NB4 (cell line): ENCODE data around the gene FMC1.

Experiments used
- DNase-seq: peaks from one replicate; pipeline ENCODE4 v3.0.0; 2010; ENCODE audit warnings: low read depth
- H3K4me3 ChIP-seq: one replicate; pipeline ENCODE4 v1.5.1; 2011; ENCODE audit warnings: mild to moderate bottlenecking, low read depth, low read length, moderate library complexity
- CTCF ChIP-seq: IDR thresholded peaks from one replicate; pipeline ENCODE4 v1.5.1; 2012; ENCODE audit warnings: low read depth, low read length
- MAX ChIP-seq: IDR thresholded peaks from 2 replicates; pipeline ENCODE4 v1.6.1; 2011; ENCODE audit warnings: low read depth, low read length
- MYC ChIP-seq: IDR thresholded peaks from 2 replicates; pipeline ENCODE4 v1.6.1; 2011; ENCODE audit warnings: low read depth, low read length
- POLR2A ChIP-seq: IDR thresholded peaks from 2 replicates; pipeline ENCODE4 v1.6.1; 2011; ENCODE audit warnings: mild to moderate bottlenecking; ENCODE audit not compliant: insufficient read length; ENCODE audit errors: extremely low read depth

FMC1 gene

GRCh38 chr7:139359366-139360209 lies 18.5 kb downstream of the FMC1 start, which contains the start of gene LUC7L2:
TSS of gene LUC7L2 (plus strand) at chr7:139359894. CDS start at chr7:139360262, 368 bp downstream.
- H3K4me3 ChIP-seq, result peak within 1 kb of the TSS; percentile 83
- no peak for TF ChIP-seq CTCF
- 0 out of 2 replicates have a peak, but pooled peaks have one; percentile 61 for TF ChIP-seq MYC
- TF ChIP-seq MAX, result peak; percentile 69
- peak; percentile 98 for TF ChIP-seq POLR2A
- peak; percentile 100 for DNase-seq

- peak; percentile 99 for DNase-seq
- TF ChIP-seq MYC (peak; percentile 89), POLR2A (peak; percentile 46), CTCF (no peak), MAX (peak; percentile 91)
- peak overlapping the region; percentile 83 for H3K4me3 ChIP-seq
Measured at GRCh38 chr7:139360210-139360947, 19.2 kb downstream of the FMC1 start.

- DNase-seq, result no peak
- H3K4me3 ChIP-seq, result peak overlapping the region; percentile 83
- no peak for TF ChIP-seq MAX
Measured at GRCh38 chr7:139360948-139361307, 19.8 kb downstream of the FMC1 start.

GRCh38 chr7:139361523-139361922 lies 20.4 kb downstream of the FMC1 start:
- no peak for DNase-seq
- no peak for TF ChIP-seq MYC
- TF ChIP-seq CTCF, result no peak
- no peak for TF ChIP-seq MAX
- TF ChIP-seq POLR2A, result no peak
- peak overlapping the region; percentile 83 for H3K4me3 ChIP-seq

GRCh38 chr7:139362302-139362701 lies 21.2 kb downstream of the FMC1 start:
- H3K4me3 ChIP-seq, result peak overlapping the region; percentile 83
- DNase-seq, result no peak
- TF ChIP-seq MYC (no peak), POLR2A (no peak), CTCF (no peak), MAX (no peak)

- TF ChIP-seq POLR2A (no peak), MYC (no peak), CTCF (no peak), MAX (no peak)
- peak overlapping the region; percentile 83 for H3K4me3 ChIP-seq
- no peak for DNase-seq
Measured at GRCh38 chr7:139362981-139363380, 21.8 kb downstream of the FMC1 start.
